Inflammatory macrophage (primary cell): Measurements from ENCODE around the gene B3GALT5.
"Not testable (repeated sequence)": the region's sequence is repeated elsewhere in the genome, so short reads cannot be mapped to it uniquely, and the experiment has no call there.

Experiments used
- DNase-seq, 2 donors: peaks; one replicate each; pipeline ENCODE4 v3.0.0-alpha.2; 2020 to 2022

Gene B3GALT5

DNA sequence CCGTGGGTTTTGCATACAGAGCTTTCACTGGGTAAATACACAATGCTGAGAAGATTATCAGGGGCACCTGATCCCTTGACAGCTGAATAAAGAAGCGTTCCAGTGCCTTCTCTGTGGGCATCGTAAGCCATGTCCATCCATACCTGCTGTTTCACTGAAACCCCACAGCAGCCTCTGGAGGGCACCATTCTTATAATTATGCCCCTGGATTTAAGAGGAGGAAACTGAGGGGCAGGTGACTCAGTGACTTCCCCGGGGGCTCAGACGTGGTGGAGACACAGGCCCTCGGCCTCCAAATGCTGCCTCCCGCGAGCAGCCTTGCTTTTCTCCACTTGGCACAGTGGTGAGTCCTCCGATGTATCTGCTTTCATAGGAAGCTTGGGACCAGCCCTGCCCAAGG is 56.7 kb downstream of the B3GALT5 start:
- DNase-seq, result no peak

DNA sequence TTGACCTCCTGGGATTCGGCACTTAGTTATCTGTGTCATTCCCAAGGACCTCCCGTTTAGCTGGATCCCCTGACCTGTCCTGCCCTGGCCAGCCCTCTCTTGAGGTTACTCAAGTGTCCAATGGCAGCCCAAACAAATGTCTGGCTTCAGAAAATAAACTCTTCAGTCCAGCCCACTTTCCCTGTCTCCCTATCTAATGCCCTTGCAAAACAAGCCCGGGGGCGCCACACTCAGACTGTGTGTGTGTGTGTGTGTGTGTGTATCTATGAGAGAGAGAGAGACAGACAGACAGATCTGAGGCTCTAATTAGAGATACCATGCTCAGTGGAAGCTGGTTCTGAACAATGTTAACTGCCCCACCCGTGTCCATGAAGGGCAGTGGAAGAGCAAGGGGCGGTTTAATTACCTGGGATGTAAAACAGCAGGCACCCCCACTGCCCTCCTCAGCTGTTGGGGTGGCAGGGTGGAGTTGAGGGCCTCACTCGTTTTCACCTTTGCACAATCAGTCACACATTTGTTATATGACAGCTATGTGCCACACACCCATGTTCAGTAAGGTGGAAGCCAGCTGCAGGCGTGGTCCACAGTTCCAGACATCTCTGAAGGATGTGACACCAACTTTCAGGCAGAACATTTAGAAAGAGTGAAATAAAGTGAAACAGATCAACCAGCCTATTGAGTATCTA is 57.4 kb downstream of the B3GALT5 start:
- DNase-seq, result no peak

DNA sequence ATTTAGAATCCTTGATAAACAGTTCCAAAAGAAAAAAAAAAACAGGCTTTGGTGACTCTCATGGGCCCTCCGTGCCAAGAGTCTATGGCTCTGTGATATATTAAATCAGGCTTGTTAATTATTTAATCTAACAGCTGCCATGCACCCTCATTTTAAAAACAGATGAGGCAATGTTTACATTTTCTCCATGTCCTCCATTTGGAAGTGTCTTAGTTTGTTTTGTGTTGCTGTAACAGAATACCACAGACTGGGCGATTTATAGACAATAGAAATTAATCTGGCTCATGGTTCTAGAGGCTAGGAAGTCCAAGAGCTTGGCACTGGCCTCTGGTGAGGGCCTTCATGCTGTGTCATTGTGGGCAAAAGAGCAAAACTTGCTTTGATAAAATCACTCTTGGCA is 58.0 kb downstream of the B3GALT5 start:
- no peak for DNase-seq

DNA sequence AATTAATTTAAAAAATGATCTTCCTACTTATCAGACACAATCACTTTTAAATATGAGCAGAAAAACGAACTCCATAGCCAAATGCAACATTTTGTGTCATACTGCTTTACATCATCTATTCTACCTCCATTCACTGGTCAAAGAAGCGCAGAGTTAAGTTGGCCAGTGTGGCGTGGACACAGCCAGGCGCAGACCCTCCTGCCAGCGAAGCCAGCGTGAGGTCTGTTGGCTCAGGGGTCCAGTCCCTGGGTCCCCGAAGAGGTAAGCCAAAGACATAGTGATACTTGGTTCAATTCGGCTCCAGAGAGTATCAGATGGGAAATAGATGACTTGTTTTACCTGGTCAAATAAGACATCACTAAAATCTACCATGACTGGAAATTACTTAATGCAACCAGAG is 59.2 kb downstream of the B3GALT5 start:
- no peak for DNase-seq

DNA sequence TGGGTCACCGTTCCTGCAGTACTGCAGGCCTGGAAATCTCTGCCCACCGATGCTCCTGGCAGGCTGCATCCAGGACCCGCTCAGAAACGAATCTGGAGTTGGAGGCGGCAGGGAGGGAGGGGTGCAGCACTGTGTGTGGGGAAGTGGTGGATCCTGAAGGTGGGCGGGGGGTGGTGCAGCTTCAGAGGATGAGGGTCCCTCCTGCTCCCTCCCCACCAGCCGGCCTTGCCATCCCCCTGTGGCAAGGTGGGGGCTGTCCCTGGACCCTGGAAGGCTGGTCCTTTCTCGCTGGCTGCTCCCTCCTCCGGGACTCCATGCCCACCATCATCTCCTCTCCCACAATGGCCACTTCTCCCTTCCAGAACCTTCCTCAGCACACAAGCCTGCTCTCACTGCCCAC is 60.4 kb downstream of the B3GALT5 start:
- no peak for DNase-seq

DNA sequence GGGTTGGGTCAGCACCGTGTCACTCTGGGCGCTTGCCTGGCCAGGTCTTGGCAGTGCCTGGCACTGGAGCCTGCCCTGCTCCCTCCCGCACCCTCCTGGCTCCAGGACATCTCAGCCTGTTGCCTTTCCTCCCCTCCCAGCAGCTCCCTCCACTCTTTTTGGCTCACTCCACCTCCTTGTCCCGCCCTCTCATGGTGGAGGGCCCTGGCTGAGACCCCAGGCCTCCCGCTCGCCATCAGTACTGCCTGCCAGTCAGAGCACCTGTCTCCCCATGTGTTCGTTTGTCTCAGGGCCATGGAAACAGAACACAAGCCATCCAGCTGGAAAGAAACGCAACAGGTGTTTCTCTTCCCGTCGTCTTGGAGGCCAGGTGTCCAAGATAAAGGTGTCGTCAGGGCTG is 61.0 kb downstream of the B3GALT5 start:
- no peak for DNase-seq

DNA sequence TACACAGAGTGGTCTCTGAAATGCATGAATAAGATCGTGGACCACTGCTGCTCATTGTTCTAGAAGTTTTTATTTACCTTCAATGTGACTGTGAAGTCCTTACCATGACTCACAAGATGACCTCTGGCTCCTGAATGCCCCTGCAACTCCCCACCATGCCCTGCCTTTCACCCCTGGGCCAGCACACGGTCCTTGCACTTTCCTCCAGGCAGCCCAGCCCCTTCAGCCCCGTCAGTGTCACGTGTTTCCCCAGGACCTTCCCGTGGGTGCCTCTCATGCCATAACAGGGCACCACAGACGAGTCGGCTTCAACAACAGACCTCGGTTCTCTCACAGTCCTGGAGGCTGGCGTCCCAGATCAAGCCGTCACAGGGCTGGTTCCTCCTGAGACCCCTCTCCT is 62.1 kb downstream of the B3GALT5 start:
- DNase-seq, result no peak

DNA sequence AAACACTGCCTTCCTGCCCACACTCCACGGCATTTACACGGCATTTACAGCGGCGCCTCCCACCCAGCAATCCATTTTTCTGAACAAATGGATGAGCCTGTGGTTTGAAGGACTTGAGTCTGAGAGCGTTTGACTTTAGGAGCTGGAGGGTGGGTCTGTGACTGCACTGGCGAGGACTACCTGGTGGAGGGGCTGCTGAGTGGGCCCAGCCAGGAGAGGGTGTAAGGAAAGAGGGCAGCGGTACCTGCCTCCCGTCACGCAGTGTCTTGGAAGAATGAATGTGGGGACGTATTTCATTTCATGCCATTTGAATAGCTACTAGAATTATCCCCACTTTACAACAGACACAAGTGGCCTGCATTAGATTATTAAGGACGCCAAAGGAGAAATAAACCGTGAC is 62.9 kb downstream of the B3GALT5 start:
- no peak for DNase-seq

DNA sequence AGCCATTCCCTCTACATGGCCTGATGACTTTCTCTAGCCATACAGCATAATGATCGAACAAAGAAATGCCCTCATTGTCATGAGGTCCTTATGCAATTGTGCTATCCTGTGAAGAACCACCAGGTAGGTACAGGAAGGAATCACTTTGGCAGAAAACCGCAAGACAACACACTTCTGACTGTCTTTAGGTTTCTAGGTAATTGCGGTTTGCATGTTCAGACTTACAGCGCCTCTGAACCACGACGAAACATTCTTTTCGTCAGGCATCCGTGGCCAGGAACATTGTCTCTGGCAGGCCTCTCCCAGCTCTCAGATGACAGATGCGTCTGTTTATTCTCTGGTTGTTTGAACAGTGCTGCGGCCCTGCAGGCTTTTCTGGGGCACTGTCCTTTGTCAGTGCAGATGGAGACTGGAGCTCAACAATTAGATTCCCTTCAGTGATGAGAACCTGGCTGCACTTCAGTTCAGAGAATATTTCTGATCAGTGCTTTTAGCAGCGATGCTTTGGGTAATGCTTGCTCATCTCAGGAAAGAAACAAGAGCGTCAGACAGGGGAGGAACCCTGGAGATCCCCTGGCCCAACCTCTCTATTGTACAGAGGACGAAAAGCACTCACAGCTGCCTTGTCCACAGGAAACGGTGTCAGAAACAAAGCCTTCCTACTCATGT is 63.4 kb downstream of the B3GALT5 start:
- no peak for DNase-seq

DNA sequence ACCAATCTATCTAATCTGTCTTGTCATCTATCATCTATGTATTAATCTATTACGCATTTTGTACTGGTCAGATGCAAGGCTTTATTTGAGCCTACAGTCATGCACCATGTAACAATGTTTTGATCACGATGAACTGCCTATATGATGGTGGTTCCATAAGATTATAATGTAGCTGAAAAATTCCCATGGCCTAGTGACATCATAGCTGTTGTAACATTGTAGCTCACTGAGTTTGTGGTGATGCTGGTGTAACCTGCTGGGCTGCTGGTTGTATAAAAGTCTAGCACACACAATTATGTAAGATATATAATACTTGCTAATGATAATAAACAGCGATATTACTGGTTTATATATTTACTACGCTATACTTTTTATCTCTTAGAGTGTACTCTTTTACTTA is 67.5 kb downstream of the B3GALT5 start:
- DNase-seq, result no peak

DNA sequence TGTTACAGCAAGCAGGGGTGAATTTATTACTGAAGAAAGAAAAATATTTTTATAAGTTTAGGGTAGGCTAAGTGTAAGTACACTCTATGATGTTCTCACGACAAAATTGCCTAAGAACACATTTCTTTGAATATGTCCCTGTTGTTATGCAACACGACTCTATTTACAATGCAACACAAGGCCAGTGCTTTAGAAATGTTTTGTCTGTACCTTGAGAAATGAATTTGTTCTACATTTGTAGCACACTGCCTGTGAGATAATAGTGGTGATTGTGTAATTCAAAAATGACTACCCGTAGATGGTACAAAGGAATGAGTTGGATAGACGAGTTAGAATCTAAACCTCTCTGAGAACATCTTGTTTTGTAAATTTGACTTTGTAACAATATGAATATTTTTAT is 68.5 kb downstream of the B3GALT5 start:
- DNase-seq, result no peak

DNA sequence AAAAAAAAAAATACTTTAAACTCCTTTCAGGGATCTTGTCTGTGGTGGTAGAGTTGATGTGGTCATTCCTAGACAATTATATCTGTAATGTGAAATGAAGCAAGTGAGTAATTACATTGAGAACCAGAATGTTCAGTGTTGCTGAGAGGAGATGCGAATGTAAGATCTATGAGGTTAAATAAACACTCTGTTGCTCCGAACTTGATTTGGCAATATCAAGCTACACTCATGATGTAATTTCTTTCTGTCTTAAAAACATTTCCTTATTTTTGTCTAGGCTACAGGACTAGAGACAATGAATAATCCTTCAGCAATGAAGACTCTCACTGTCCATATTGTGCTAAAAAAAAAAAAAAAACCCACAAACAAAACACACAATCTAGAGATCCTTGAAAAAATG is 69.1 kb downstream of the B3GALT5 start:
- no peak for DNase-seq

DNA sequence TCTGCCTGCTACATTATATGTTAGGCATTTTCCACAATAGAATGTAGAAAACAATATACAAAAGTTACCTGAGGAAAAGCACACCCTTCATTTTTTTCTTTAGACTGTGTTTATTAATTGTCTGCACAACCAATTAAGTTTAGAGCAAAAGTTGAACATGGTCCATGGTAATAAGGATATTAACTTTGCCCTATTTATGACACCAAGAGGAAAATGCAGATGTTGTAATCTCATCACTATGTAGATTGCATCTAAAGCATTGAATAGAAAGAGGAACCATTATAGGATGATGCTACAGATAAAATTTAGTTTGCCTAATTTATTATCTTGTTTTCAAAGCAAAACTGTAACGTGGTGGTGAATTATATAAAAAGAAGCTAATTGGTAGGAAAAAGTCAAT is 72.5 kb downstream of the B3GALT5 start:
- DNase-seq, result peak in 1 of 2 donors; percentile 3

DNA sequence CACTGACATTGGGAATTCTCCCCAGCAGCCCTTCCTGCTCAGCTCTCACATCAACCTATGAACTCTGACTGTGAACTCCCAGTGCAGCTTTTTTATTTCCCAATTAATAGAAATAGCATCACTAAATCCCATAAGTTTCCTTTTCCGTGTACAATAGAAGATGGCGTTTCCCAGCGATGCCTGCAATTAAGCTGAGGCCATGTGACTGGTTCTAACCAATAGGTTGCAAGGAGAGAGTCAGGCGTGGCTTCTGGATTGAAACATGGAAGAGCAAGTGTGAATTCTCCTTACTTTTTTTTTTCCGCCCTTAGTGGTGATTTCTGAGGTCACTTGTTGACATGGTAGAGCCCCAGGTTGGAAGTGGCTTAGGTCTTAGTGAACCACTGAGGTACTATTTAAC is 73.3 kb downstream of the B3GALT5 start:
- no peak for DNase-seq

DNA sequence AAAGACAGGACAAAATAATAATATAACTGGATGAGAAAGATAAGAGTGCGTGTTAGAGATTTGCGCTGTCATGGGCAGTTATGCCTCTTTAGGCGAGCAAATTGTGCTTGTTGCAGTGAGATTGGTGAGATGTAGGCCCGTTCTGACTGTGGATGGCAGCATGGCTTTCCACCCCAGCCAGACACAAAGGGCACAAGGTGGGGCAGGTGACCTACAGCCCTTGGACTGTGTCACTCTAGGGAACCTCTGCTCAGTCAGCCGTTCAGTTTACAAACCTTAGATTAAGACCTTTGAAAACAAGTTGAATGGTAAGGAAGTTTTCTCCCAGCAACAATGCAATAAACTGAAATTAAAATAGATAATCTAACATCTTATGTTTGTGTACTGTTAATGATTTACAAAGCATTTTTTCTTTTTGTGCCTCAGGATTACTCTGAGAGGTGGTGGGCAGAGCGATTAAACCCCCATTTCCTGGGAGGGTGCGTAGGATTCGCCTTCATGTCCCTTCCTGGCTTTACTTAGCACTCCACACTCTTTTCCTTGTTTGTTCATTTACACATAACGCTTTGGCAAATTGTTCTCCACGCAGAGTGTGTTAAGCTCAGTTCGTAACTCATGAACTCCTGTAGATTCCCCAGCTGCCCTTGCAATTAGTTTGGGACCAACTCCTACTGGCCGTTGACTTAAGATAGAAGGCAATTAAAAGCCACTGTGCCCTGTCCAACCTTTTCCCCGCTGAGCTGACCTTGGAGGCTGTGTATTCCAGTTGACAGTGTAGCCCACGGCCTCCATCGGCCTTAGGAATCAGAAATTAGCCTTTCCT is 74.1 kb downstream of the B3GALT5 start:
- no peak for DNase-seq

DNA sequence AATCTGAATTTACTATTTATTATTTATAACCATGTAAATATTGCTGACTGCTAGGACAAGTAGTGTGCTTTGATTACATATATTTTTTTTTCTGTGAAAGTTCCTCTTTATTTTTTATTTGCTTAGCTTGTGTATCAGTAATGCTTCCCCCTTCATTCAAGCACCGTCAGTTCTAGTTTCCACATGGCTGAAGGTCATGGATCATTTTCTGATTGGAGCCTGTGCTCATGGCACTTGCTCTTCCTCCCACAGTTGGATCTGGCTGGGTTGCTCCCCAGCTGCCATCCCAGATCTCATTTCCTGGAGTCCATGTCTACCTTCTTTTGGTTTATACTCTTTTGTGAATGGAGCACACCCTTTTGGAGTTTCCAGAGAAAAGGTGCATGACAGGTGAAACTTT is 75.3 kb downstream of the B3GALT5 start:
- DNase-seq, result no peak

DNA sequence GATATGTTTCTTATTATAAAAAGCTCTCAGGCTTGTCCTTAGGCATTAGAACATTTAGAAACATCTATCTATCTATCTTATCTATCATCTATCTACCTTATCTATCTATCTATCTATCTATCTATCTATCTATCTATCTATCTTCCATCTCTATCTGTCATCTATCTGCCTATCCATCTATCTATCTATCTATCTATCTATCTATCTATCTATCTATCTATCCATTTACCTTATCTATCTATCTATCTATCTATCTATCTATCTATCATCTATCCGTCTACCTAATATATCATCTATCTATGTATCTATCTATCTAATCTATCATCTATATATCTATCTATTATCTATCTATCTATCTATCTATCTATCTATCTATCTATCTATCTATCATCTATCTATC is 77.1 kb downstream of the B3GALT5 start:
- not testable (repeated sequence) for DNase-seq

DNA sequence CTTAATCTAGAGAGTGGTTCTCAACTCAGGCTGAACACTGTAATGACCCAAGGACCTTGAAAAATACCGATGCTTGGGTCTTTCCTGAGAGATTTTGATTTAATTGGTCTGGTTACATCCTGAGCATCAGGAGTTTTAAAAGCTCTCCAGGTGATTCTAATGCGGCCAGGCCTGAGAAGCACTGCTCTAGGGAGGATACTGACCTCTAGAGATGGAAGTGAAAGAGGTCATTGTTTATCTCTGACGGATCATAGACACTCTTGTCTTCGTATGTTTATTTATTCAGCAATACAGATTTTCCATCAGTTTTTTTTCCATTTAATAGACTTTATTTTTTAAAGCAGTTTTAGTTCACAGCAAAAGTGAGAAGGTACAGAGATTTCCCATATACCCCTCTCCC is 77.7 kb downstream of the B3GALT5 start:
- DNase-seq, result no peak

DNA sequence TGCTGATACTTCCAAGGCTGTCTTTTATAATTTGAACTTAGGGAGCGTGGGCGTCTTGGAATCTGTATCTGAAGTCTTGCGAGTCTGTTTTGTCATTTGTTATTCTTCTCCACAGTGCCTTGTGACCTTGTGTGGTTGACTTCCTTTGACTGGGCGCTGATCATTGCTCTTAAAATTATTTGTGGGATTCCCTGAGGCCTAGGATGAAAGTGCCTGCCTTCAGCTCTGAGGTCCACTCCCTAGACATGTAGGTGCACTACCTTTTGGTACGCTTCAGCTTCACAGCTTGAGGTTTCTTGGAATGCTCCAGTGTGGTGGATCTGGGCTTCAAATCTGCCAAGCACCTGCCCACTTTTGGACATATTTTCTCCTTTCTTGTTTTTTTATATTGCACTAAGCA is 82.0 kb downstream of the B3GALT5 start:
- no peak for DNase-seq

DNA sequence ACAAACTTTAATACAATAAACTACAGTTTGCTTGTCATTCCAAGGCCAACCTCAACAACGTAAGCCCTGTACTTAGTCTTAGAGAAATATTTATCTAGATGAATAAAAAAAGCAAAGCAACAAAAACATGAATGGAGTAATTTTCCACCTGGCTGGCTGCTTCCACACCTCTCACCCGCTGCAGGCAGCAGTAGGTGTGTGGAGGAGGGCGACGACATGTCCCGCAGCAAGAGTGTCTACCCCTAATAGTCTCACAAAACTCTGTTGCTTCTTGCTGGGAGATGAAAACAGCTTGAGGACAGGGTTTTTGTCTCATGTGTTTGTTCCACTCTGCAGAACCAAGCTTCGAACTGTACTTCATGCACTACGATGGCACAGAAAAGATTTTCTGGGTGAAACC is 83.5 kb downstream of the B3GALT5 start:
- DNase-seq, result no peak

DNA sequence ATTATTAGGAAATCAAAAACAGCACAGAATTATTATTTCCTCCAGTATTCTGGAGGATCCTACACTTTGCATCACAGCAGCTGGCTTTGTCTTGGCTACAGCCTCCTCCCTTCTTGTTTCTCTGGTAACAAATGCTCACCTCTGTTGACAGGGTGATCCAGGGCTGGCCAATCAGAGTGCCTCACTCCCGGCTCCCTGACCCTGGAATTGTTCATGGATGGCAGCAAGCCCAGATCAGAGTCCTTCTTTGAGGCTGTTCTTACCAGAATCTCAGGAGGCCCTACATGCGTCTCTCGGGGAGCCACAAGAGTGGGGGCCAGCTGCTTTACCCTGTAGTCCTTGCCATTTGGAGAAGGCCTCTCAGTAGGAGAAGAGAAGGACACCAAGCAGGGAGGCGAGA is 83.9 kb downstream of the B3GALT5 start:
- no peak for DNase-seq

DNA sequence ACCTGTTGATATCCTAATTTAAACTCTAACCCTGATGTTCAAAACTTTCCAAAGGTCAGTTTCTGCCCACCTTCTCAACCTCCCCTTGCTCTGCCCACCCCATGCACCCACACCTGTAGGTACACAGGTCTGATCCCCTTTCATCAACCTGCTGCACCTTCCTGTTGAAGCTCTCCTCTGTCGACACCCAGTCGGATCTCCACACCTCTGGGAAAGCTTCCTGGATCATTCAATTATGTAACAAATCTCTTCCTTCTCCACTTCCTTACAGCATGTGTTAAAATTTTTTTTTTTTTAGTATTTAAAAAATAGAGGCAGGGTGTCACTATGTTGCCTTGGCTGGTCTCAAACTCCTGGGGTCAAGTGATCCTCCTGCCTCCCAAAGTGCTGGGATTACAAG is 87.6 kb downstream of the B3GALT5 start:
- no peak for DNase-seq

DNA sequence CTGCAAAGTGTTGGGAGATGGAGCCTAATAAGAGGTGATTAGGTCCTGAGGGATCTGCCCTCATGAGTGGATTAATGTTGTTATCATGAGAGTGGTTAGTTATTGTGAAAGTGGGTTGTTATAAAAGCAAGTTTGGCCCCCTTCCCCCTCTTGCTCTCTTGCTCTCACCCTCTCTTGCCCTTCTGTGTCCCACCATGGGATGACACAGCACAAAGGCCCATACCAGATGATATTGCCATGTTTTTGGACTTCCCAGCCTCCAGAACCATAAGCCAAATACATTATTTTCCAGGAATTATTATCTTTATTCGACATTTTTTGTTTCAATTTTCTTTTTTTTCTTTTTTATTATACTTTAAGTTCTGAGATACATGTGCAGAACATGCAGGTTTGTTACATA is 90.8 kb downstream of the B3GALT5 start:
- DNase-seq, result no peak

DNA sequence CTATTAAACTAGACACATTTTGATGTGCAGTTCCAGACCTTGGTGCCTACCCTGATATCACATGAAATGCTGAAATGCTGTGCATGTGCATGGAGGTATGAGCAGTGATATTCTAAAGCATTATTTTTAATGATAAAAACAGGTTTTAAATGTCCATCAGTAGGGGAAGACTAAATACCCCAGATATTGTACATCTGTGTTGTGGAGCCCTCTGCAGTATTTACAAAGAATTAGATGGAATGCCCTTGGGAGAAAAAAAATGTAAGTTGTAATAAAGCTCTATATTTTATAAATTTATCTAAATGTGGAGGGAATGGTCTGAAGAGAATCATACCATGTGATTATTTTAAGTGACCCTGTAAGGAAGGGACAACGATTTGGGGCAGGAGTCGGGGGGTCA is 93.1 kb downstream of the B3GALT5 start:
- no peak for DNase-seq
